Measurements from ENCODE around the gene THADA.
A peak's percentile ranks its signal among the peaks of the same experiment; 100 is the strongest.
"Not testable (repeated sequence)": the region's sequence is repeated elsewhere in the genome, so short reads cannot be mapped to it uniquely, and the experiment has no call there.

The THADA gene

DNA sequence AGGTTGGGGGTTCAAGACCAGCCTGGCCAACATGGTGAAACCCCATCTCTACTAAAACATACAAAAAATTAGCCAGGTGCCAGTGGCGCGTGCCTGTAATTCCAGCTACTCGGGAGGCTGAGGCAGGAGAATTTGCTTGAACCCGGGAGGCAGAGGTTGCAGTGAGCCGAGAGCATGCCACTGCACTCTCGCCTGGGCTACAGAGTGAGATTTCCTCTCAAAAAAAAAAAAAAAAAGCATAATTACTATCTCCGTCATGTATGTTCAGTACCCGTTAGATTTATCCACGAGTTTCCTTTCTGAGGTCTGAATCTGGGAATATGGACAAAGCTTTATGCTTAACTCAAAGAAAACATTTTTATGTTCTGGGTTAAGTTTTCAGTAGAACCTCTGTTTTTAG, 209.2 kb downstream of the THADA start:
- not testable (repeated sequence) for H3K4me1 ChIP-seq (ENCODE audit: control insufficient read depth, insufficient read depth, low read length, poor library complexity, severe bottlenecking); H3K4me3 ChIP-seq (ENCODE audit: extremely low read depth, insufficient read depth, low read length, poor library complexity, severe bottlenecking); H3K36me3 ChIP-seq (ENCODE audit: control insufficient read depth, insufficient read depth, low read length); H3K9me3 ChIP-seq (ENCODE audit: control insufficient read depth, low read length); H3K27ac ChIP-seq (ENCODE audit: low read depth, low read length, severe bottlenecking)
- WGBS, 2 experiments (ENCODE audit: insufficient coverage in 2 of 2) = 91 to 97% methylated on average over 4 to 6 of the region's 9 CpGs

DNA sequence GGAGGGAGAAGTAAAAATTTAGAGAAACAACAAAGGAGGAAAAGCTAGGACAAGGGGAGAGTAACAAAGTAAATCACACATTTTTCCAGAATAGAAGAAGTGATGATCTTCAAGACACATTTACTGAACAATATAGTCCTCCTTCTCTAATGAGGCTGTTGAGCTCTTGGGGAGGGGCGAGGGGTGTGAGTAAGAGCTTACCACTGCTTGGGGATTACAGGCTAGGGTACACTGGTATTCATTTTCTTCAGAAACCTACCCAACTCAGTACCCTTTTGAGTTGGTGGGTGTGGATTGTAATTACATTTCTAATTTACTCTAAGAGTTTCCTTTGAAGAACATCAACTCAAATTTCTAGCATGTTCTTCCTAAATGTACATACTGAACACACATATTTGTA, 211.7 kb downstream of the THADA start:
- Histone ChIP-seq H3K9me3 (ENCODE audit: control insufficient read depth, low read length) (no peaks in the 10 kb centered on the region), H3K36me3 (ENCODE audit: control insufficient read depth, insufficient read depth, low read length) (no peaks in the 10 kb centered on the region), H3K4me1 (ENCODE audit: control insufficient read depth, insufficient read depth, low read length, poor library complexity, severe bottlenecking) (no peaks in the 10 kb centered on the region), H3K27ac (ENCODE audit: low read depth, low read length, severe bottlenecking) (no peak overlapping the region), H3K4me3 (ENCODE audit: extremely low read depth, insufficient read depth, low read length, poor library complexity, severe bottlenecking) (no peak overlapping the region)
- no CpG with 5 or more reads among the region's 1 CpG for WGBS, 2 experiments (ENCODE audit: insufficient coverage in 2 of 2)

DNA sequence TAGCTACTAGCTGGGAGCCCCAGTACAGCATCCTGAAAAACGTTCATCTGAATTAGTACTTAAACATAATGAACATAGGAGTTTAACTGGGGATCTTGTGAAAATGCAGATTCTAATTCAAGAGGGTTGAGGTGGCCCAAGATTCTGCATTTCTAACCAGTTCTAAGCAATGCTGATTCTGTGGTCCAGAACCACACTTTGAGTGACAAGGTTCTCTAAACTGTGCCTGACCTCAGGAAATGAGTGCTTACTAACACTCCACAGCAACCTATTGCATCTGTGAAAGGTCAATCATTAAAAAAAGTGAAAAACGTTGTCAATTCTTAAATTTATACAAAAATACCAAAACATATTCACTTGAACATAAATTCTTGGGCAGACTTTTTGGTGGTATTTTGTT, 212.3 kb downstream of the THADA start:
- no peaks in the 10 kb centered on the region for H3K4me1 ChIP-seq (ENCODE audit: control insufficient read depth, insufficient read depth, low read length, poor library complexity, severe bottlenecking)
- no peak overlapping the region for H3K27ac ChIP-seq (ENCODE audit: low read depth, low read length, severe bottlenecking)
- no peaks in the 10 kb centered on the region for H3K36me3 ChIP-seq (ENCODE audit: control insufficient read depth, insufficient read depth, low read length)
- H3K4me3 ChIP-seq (ENCODE audit: extremely low read depth, insufficient read depth, low read length, poor library complexity, severe bottlenecking) = no peak overlapping the region
- no CpG with 5 or more reads among the region's 2 CpGs for WGBS, 2 experiments (ENCODE audit: insufficient coverage in 2 of 2)
- H3K9me3 ChIP-seq (ENCODE audit: control insufficient read depth, low read length) = no peaks in the 10 kb centered on the region

DNA sequence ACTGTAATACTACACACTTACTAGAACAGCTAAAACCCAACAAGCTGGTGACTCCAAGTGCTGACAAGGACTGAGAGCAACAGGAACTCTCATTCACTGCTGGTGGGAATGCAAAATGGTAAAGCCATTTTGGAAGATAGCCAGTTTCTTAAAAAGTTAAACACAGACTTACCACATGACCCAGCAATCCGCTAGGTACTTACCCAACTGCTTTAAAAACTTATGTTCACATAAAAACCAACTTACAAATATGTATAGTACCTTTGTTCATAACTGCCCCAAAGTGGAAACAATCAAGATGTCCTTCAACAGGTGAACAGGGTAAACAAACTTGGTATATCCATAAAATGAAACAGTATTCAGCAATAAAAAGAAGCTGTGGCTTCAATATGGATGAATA, 216.3 kb downstream of the THADA start:
- Histone ChIP-seq H3K36me3 (ENCODE audit: control insufficient read depth, insufficient read depth, low read length) (no peaks in the 10 kb centered on the region), H3K4me3 (ENCODE audit: extremely low read depth, insufficient read depth, low read length, poor library complexity, severe bottlenecking) (no peak overlapping the region), H3K27ac (ENCODE audit: low read depth, low read length, severe bottlenecking) (no peak overlapping the region), H3K9me3 (ENCODE audit: control insufficient read depth, low read length) (no peaks in the 10 kb centered on the region), H3K4me1 (ENCODE audit: control insufficient read depth, insufficient read depth, low read length, poor library complexity, severe bottlenecking) (no peaks in the 10 kb centered on the region)
- 100% methylated on average over 1 of the region's 1 CpG; no CpG with 5 or more reads in 1 of the 2 experiments for WGBS, 2 experiments (ENCODE audit: insufficient coverage in 2 of 2)

DNA sequence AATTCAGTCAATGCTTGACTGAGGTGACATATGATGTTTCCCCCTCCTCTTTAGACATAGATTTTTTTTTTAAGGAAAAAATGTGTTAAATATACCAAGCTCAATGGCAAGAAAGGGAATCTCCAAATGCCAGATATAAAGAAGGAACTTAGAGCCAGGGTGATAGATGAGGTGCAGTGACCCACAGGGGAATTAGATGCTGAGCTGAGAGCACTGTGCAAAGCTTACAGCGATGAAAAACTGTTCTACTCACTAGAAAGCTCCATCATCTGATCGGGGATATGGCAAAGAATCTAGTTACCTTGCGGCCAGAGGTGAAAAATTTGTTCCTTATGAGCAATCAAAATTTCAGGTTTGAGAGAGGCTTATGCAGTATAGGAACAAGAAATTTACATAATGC, 218.5 kb downstream of the THADA start:
- Histone ChIP-seq H3K36me3 (ENCODE audit: control insufficient read depth, insufficient read depth, low read length) (no peaks in the 10 kb centered on the region), H3K4me1 (ENCODE audit: control insufficient read depth, insufficient read depth, low read length, poor library complexity, severe bottlenecking) (no peaks in the 10 kb centered on the region), H3K27ac (ENCODE audit: low read depth, low read length, severe bottlenecking) (no peak overlapping the region), H3K4me3 (ENCODE audit: extremely low read depth, insufficient read depth, low read length, poor library complexity, severe bottlenecking) (no peak overlapping the region), H3K9me3 (ENCODE audit: control insufficient read depth, low read length) (no peaks in the 10 kb centered on the region)
- WGBS, 2 experiments (ENCODE audit: insufficient coverage in 2 of 2) = 100% methylated on average over 1 of the region's 3 CpGs; no CpG with 5 or more reads in 1 of the 2 experiments

DNA sequence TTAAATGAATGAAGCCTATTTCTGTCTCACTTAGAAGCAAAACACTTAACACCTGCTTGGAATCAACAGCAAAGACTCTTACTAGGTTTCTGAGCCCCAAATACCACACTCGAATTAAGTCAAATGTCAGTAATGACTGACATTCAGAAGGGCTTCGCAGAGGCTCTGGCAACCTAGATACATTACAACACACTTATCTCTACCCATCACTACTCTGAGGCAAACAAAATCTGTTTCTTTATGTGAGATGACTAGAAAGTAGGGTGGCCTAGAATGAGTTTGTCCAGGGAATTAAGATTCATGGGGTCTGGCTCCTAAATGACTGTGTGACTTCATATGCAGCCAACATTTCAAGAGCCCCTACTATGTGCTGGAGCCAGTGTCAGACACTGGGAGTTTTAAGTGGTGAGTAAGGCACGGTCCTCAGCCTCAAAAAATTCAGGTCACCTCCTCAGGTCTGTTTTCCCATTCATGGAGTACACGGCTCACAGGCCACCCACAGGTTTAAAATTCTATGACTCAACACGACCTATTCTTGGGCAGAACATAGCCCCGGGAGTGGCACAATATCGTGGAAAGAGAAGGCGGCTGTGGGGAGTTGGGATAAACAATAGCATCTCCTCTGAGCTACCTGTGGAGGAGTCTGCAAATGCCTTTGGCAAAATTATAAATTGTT, 219.2 kb downstream of the THADA start:
- no peak overlapping the region for H3K4me3 ChIP-seq (ENCODE audit: extremely low read depth, insufficient read depth, low read length, poor library complexity, severe bottlenecking)
- no peaks in the 10 kb centered on the region for H3K9me3 ChIP-seq (ENCODE audit: control insufficient read depth, low read length)
- 87 to 97% methylated on average over 3 to 6 of the region's 8 CpGs for WGBS, 2 experiments (ENCODE audit: insufficient coverage in 2 of 2)
- H3K4me1 ChIP-seq (ENCODE audit: control insufficient read depth, insufficient read depth, low read length, poor library complexity, severe bottlenecking) = no peaks in the 10 kb centered on the region
- no peak overlapping the region for H3K27ac ChIP-seq (ENCODE audit: low read depth, low read length, severe bottlenecking)
- no peaks in the 10 kb centered on the region for H3K36me3 ChIP-seq (ENCODE audit: control insufficient read depth, insufficient read depth, low read length)

DNA sequence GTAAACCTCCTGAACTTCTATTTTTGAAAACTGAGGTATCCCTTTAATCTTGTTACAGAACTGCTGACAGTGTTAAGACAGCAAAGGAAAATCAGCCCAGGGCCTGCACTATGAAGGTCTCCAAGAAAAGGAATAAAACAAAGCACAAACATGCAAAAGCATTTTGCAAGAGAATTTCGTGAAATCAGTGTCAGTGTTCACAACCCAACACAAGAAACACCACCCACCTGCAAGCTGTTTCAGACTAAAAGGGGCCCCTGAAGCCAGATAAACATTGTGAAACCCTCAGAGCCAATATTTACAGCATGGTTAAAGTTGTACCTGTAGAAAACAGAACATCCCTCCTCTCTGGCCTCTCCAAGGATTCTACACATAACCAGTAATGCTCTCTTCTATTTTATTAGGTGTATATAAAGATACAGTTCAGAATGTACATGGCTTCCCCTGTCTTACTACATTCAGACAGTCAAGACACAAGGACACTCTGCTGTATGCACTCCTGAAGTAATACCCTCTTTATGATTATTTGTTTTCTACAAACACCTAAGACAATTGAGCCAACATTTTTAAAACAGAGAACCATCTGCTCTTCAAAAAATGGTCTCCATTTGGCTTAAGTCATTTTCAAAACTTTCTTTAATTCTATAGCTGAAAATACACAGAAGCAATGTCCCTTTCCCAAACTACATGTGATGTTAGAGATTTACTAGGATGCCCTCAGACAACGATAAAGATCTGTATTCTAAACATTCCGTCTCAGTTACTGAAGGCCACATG, 219.9 kb downstream of the THADA start:
- H3K4me1 ChIP-seq (ENCODE audit: control insufficient read depth, insufficient read depth, low read length, poor library complexity, severe bottlenecking) = no peaks in the 10 kb centered on the region
- H3K27ac ChIP-seq (ENCODE audit: low read depth, low read length, severe bottlenecking) = no peak overlapping the region
- 92 to 100% methylated on average over 2 to 3 of the region's 3 CpGs for WGBS, 2 experiments (ENCODE audit: insufficient coverage in 2 of 2)
- H3K4me3 ChIP-seq (ENCODE audit: extremely low read depth, insufficient read depth, low read length, poor library complexity, severe bottlenecking) = no peak overlapping the region
- no peaks in the 10 kb centered on the region for H3K9me3 ChIP-seq (ENCODE audit: control insufficient read depth, low read length)
- no peaks in the 10 kb centered on the region for H3K36me3 ChIP-seq (ENCODE audit: control insufficient read depth, insufficient read depth, low read length)

DNA sequence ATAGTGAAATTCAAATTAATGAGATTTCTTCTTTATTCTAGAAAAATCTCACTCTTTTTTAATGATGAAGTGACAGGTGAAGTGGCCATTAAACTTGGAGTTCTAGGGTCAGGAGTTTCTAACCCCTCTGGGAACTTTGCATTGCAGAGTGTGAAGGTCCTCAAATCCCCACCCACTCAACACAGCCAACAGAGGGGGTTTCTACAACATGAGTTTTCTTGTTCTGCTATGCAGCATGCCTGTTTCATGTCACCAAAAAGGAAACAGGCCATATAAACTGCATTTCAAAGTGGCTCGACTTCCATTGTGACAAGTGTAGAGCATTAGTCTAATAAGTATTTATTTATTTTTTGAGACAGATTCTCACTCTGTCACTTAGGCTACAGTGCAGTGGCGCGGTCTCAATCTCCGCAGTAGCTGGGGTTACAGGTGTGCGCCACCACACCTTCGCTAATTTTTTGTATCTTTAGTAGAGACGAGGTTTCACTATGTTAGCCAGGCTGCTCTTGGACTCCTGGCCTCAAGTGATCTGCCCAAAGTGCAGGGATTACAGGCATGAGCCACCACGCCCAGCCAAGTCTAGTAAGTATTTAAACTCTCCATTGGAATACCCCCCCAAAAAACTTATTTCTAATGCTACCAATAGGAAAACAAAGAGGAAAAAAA, 223.3 kb downstream of the THADA start:
- Histone ChIP-seq H3K36me3 (ENCODE audit: control insufficient read depth, insufficient read depth, low read length) (no peaks in the 10 kb centered on the region), H3K9me3 (ENCODE audit: control insufficient read depth, low read length) (no peaks in the 10 kb centered on the region), H3K27ac (ENCODE audit: low read depth, low read length, severe bottlenecking) (peak overlapping the region; percentile 17), H3K4me3 (ENCODE audit: extremely low read depth, insufficient read depth, low read length, poor library complexity, severe bottlenecking) (no peak overlapping the region), H3K4me1 (ENCODE audit: control insufficient read depth, insufficient read depth, low read length, poor library complexity, severe bottlenecking) (no peaks in the 10 kb centered on the region)
- WGBS, 2 experiments (ENCODE audit: insufficient coverage in 2 of 2) = 87 to 99% methylated on average over 6 of the region's 8 CpGs

DNA sequence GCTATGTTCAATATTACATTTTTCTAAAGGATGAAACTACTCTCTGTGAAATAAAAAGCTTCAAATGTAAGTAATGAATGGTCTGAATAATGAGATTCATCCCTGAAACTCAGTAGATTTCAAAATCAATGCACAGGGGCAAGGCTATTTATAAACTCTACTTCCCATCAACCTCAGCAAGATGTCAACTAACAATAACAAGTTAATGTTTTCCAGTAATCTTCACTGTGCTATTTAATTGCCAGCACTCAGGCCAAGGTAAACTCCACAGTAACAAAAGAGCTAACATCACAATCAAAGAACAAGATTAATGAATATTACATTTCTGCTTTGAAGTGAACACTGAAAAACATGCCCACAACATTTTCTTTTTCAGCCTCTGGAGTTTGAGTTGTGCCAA, 225.1 kb downstream of the THADA start:
- H3K36me3 ChIP-seq (ENCODE audit: control insufficient read depth, insufficient read depth, low read length) = no peaks in the 10 kb centered on the region
- H3K4me1 ChIP-seq (ENCODE audit: control insufficient read depth, insufficient read depth, low read length, poor library complexity, severe bottlenecking) = no peaks in the 10 kb centered on the region
- no peak overlapping the region for H3K27ac ChIP-seq (ENCODE audit: low read depth, low read length, severe bottlenecking)
- no peak overlapping the region for H3K4me3 ChIP-seq (ENCODE audit: extremely low read depth, insufficient read depth, low read length, poor library complexity, severe bottlenecking)
- H3K9me3 ChIP-seq (ENCODE audit: control insufficient read depth, low read length) = no peaks in the 10 kb centered on the region

DNA sequence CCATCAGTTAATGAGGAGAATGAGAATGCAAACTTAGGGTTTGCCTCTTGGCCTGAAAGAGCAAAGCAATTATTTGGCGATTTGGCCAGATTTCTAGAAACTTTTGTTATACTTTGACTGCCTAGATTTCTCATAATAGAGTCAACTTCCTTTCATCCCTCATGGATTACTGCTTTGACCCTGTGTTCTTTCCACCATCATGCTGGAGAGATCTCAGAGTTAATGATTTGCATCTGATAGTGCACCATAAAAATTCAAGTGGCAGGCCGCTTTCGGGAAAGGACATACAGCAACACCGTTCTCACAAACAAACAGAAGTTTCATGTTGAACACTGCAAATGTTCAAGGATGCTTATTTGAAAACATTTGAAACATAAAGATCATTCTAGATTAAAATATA, 225.7 kb downstream of the THADA start:
- Histone ChIP-seq H3K4me3 (ENCODE audit: extremely low read depth, insufficient read depth, low read length, poor library complexity, severe bottlenecking) (no peak overlapping the region), H3K4me1 (ENCODE audit: control insufficient read depth, insufficient read depth, low read length, poor library complexity, severe bottlenecking) (no peaks in the 10 kb centered on the region), H3K36me3 (ENCODE audit: control insufficient read depth, insufficient read depth, low read length) (no peaks in the 10 kb centered on the region), H3K9me3 (ENCODE audit: control insufficient read depth, low read length) (no peaks in the 10 kb centered on the region), H3K27ac (ENCODE audit: low read depth, low read length, severe bottlenecking) (no peak overlapping the region)
- 100% methylated on average over 1 of the region's 4 CpGs for WGBS, 2 experiments (ENCODE audit: insufficient coverage in 2 of 2)
